ENCODE measurements around the gene LINC01488. TPM values are rescaled to one million over a fixed set of nuclear protein-coding genes. Genes with fewer than 3 reads are reported as not detected.

LINC01488 gene
- total RNA-seq, 1 donor from 2014 or later = not detected

DNA sequence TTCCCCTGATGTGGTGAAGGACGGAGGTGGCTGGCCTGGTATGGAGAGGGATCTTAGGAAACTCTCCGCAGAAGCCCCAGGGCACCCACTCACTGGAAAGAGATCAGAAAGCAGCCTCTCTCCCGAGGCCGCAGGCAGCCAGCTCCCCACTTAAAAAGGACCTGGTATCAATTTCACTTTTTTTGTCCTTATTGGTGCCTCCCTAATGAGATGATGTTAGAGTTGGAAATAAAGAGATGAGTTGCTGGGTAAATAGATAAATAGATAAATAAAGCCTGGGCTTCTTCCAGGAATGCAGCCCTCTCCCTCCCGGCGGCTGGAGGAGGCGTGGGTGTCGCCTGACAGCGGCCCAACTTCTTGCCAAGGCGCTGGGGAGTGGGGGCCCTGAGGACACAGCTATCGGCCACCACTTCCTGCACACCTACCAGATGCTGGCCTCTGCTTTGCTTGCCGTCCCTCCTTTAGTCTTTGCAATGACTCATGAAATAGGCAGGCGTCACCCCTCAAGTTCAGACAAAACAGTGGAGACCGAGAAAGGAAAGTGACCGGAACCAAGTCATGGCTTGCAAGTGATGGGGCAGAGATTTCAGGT lies 42.9 kb downstream of the LINC01488 start:
- no peaks in the 10 kb centered on the region for H3K27me3 Mint-ChIP-seq
- DNase-seq (no peak), ATAC-seq (ENCODE audit: low read depth) (no peak)
- H3K4me1 Mint-ChIP-seq = peaks cover 2% of the 10 kb centered on the region
- H3K9me3 Mint-ChIP-seq = no peaks in the 10 kb centered on the region
- no peak overlapping the region for H3K27ac Mint-ChIP-seq
- H3K36me3 Mint-ChIP-seq (ENCODE audit: low read depth) = no peaks in the 10 kb centered on the region
- H3K4me3 Mint-ChIP-seq = no peak overlapping the region
- intact Hi-C loops (cut with micrococcal nuclease) = no loop called here
- ChIA-PET CTCF (no interaction called here), POLR2A (no interaction called here)
- TF ChIP-seq, protein P1, sequence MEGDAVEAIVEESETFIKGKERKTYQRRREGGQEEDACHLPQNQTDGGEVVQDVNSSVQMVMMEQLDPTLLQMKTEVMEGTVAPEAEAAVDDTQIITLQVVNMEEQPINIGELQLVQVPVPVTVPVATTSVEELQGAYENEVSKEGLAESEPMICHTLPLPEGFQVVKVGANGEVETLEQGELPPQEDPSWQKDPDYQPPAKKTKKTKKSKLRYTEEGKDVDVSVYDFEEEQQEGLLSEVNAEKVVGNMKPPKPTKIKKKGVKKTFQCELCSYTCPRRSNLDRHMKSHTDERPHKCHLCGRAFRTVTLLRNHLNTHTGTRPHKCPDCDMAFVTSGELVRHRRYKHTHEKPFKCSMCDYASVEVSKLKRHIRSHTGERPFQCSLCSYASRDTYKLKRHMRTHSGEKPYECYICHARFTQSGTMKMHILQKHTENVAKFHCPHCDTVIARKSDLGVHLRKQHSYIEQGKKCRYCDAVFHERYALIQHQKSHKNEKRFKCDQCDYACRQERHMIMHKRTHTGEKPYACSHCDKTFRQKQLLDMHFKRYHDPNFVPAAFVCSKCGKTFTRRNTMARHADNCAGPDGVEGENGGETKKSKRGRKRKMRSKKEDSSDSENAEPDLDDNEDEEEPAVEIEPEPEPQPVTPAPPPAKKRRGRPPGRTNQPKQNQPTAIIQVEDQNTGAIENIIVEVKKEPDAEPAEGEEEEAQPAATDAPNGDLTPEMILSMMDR (IDR thresholded peaks at IDR 0.05) = no peak

DNA sequence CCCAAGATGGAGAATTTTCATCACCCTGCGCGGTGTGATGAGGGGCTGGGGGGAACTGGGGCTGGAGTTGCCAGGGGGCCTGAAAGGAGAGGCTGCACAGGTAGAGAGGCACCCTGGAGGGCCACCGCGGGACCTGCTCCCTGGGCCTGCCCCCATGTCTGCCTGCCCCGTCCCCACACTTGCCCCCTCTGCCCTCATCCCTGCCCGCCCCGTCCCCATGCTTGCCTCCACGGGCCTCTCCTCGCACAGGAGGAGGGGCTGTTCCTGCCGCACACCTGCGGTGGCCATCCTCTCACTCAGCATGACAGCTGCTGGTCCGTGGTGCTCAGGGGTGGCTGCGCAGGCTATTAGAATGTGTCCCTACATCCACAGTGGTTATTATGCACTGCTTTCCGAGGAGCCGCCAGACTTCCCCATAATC lies 43.5 kb downstream of the LINC01488 start:
- DNase-seq = no peak
- TF ChIP-seq, protein P1 (IDR thresholded peaks at IDR 0.05) = no peak
- Mint-ChIP-seq H3K27ac (no peak overlapping the region), H3K9me3 (no peaks in the 10 kb centered on the region), H3K4me1 (peaks cover 7% of the 10 kb centered on the region), H3K4me3 (no peak overlapping the region), H3K36me3 (ENCODE audit: low read depth) (no peaks in the 10 kb centered on the region), H3K27me3 (no peaks in the 10 kb centered on the region)
- intact Hi-C loops (cut with micrococcal nuclease) = no loop called here
- POLR2A ChIA-PET = no interaction called here
- CTCF ChIA-PET = no interaction called here
- no peak for ATAC-seq (ENCODE audit: low read depth)

GRCh38 chr11:69525516-69526452 lies 44.3 kb downstream of the LINC01488 start:
- Mint-ChIP-seq H3K9me3 (no peaks in the 10 kb centered on the region), H3K27me3 (no peaks in the 10 kb centered on the region), H3K4me1 (peaks cover 14% of the 10 kb centered on the region), H3K36me3 (ENCODE audit: low read depth) (no peaks in the 10 kb centered on the region), H3K4me3 (no peak overlapping the region), H3K27ac (no peak overlapping the region)
- DNase-seq (no peak), ATAC-seq (ENCODE audit: low read depth) (no peak)
- intact Hi-C loops (cut with micrococcal nuclease) = no loop called here
- POLR2A ChIA-PET = interaction anchor here (0.6 kb wide), 1 partner anchor 1488 kb away, joined by 3 read pairs; no protein-coding TSS in a partner anchor
- CTCF ChIA-PET = no interaction called here
- TF ChIP-seq, protein P1 (IDR thresholded peaks at IDR 0.05) = no peak

GRCh38 chr11:69526453-69526810 lies 45.0 kb downstream of the LINC01488 start:
- TF ChIP-seq, protein P1 (IDR thresholded peaks at IDR 0.05) = no peak
- CTCF ChIA-PET = no interaction called here

DNA sequence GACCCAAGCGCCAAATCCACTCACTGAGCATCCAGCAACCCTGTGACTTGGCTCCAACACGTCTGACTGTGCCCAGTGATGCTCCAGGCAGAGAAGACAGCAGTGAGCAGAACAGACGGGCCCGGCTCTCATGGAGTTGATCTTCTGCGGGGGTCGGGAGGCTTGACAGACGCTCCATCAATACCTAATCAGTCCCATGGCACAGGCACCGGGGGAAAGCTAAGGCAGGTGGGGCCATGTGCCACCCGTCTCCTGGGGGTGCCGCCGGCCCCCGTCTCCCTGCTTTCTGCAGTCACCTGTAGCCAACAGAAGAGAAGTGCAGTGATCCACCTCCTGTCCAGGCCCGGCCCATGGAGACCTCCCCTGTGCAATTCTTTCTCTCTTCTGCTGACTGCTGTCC lies 47.5 kb downstream of the LINC01488 start:
- ATAC-seq (ENCODE audit: low read depth) = no peak
- CTCF ChIA-PET = no interaction called here

More at GRCh38 chr11:69526453-69526810, 45.0 kb downstream of the LINC01488 start:
- intact Hi-C loops (cut with micrococcal nuclease) = no loop called here
- Mint-ChIP-seq H3K9me3 (no peaks in the 10 kb centered on the region), H3K36me3 (ENCODE audit: low read depth) (no peaks in the 10 kb centered on the region), H3K27ac (no peak overlapping the region), H3K4me3 (no peak overlapping the region), H3K4me1 (peaks cover 21% of the 10 kb centered on the region), H3K27me3 (no peaks in the 10 kb centered on the region)
- POLR2A ChIA-PET = no interaction called here
- ATAC-seq (ENCODE audit: low read depth) (no peak), DNase-seq (no peak)

More for the DNA sequence above, 47.5 kb downstream of the LINC01488 start:
- Mint-ChIP-seq H3K27ac (no peak overlapping the region), H3K27me3 (no peaks in the 10 kb centered on the region), H3K9me3 (no peaks in the 10 kb centered on the region), H3K4me3 (no peak overlapping the region), H3K36me3 (ENCODE audit: low read depth) (no peaks in the 10 kb centered on the region), H3K4me1 (peaks cover 28% of the 10 kb centered on the region)
- DNase-seq = no peak
- TF ChIP-seq, protein P1 (IDR thresholded peaks at IDR 0.05) = no peak
- intact Hi-C loops (cut with micrococcal nuclease) = no loop called here
- POLR2A ChIA-PET = no interaction called here
